SJCRH30 (cell line): ENCODE results near the gene ENOPH1. TPM values are rescaled to one million over a fixed set of nuclear protein-coding genes. Genes with fewer than 3 reads are reported as not detected.

ENCODE experiments used
- DNase-seq, 2 experiments: peaks; one replicate each; pipeline ENCODE4 v3.0.0-alpha.2; 2015 to 2020
- H3K27ac ChIP-seq: fragments of 250-450 bp; sonication (Bioruptor Pico); 2 replicates; pipeline ENCODE4 v1.5.1; 2020; ENCODE audit warnings: mild to moderate bottlenecking, moderate library complexity
- H3K27me3 ChIP-seq: fragments of 250-450 bp; sonication (Bioruptor Pico); 2 replicates; pipeline ENCODE4 v1.5.1; 2020; ENCODE audit warnings: mild to moderate bottlenecking, moderate library complexity
- H3K36me3 ChIP-seq: fragments of 250-450 bp; sonication (Bioruptor Pico); 2 replicates; pipeline ENCODE4 v1.5.1; 2020; ENCODE audit warnings: mild to moderate bottlenecking, moderate library complexity
- H3K4me1 ChIP-seq: fragments of 250-450 bp; sonication (Bioruptor Pico); 2 replicates; pipeline ENCODE4 v1.5.1; 2020; ENCODE audit warnings: mild to moderate bottlenecking, moderate library complexity
- H3K4me3 ChIP-seq: fragments of 250-450 bp; sonication (Bioruptor Pico); 2 replicates; pipeline ENCODE4 v1.5.1; 2020; ENCODE audit warnings: mild to moderate bottlenecking, moderate library complexity
- H3K9me3 ChIP-seq: fragments of 250-450 bp; sonication (Bioruptor Pico); replicated peaks from 2 replicates; pipeline ENCODE4 v1.5.1; 2020; ENCODE audit warnings: mild to moderate bottlenecking, moderate library complexity
- total RNA-seq: library from RNA; depleted of rRNA; stranded (reverse); fragments of >200 nt; shearing (Covaris generic); gene quantifications from 2 replicates; pipeline ENCODE4 v1.2.3, GENCODE V29; 2014; rRNA removed

Gene ENOPH1
- total RNA-seq, 1 experiment from 2014 or later: 107 TPM

- H3K27ac ChIP-seq: no peak overlapping the region
- no peaks in the 10 kb centered on the region for H3K9me3 ChIP-seq
- peaks cover 6% of the 10 kb centered on the region for H3K4me1 ChIP-seq
- H3K4me3 ChIP-seq: no peak overlapping the region
- DNase-seq: no peak
- no peaks in the 10 kb centered on the region for H3K27me3 ChIP-seq
- no peaks in the 10 kb centered on the region for H3K36me3 ChIP-seq
These were observed 66.0 kb downstream of the ENOPH1 start for GRCh38 chr4:82496349-82496748.

DNA sequence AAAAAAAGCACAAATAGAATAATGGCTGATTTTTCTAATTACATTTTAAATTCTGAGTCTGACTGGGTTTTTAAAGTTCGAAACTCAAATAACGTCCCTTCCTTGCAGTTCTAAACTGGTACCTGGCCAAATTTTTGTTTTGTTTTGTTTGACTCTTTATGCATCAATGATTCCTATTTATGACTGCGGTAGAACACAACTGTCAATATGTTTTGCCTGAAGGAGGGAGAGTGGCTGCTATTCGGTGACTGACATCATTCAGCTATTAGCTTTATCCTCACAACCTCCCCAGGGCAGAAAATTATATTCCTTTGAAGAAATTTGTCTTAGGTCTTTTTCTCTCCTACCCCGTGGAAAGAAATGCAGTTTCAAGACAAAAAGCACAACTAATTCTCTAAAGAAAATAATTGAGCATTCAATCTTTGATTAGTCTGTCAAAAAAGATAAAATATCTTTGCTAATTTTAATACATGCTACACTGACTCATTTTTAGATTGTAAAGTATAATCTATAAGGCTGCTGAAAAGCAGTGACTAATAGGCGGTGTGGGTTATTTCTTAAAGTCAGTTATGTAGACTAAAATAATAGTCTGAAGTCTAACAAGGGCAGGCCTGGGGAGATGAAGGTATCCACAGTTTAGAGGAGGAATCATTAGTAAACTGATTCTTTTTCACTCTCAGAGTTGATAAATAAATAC is 69.5 kb downstream of the ENOPH1 start:
- no peak overlapping the region for H3K4me3 ChIP-seq
- no peaks in the 10 kb centered on the region for H3K36me3 ChIP-seq
- DNase-seq: no peak

GRCh38 chr4:82500435-82501153 is 70.2 kb downstream of the ENOPH1 start:
- no peak for DNase-seq
- H3K27ac ChIP-seq: no peak overlapping the region
- H3K36me3 ChIP-seq: no peaks in the 10 kb centered on the region
- H3K9me3 ChIP-seq: no peaks in the 10 kb centered on the region
- H3K27me3 ChIP-seq: no peaks in the 10 kb centered on the region
- H3K4me3 ChIP-seq: no peak overlapping the region
- H3K4me1 ChIP-seq: no peaks in the 10 kb centered on the region

More for the DNA sequence above, 69.5 kb downstream of the ENOPH1 start:
- H3K27ac ChIP-seq: no peak overlapping the region
- H3K27me3 ChIP-seq: no peaks in the 10 kb centered on the region
- H3K9me3 ChIP-seq: no peaks in the 10 kb centered on the region
- H3K4me1 ChIP-seq: no peaks in the 10 kb centered on the region

GRCh38 chr4:82501154-82501442 is 70.7 kb downstream of the ENOPH1 start:
- Histone ChIP-seq H3K9me3 (no peaks in the 10 kb centered on the region), H3K4me3 (no peak overlapping the region), H3K27ac (no peak overlapping the region), H3K27me3 (no peaks in the 10 kb centered on the region), H3K36me3 (no peaks in the 10 kb centered on the region), H3K4me1 (no peaks in the 10 kb centered on the region)
- no peak for DNase-seq

- H3K27me3 ChIP-seq: no peaks in the 10 kb centered on the region
- H3K27ac ChIP-seq: no peak overlapping the region
- no peak for DNase-seq
- H3K4me3 ChIP-seq: no peak overlapping the region
- no peaks in the 10 kb centered on the region for H3K9me3 ChIP-seq
- H3K4me1 ChIP-seq: no peaks in the 10 kb centered on the region
- H3K36me3 ChIP-seq: no peaks in the 10 kb centered on the region
These were observed 77.6 kb downstream of the ENOPH1 start for GRCh38 chr4:82508011-82508410.

GRCh38 chr4:82508806-82509428 is 78.5 kb downstream of the ENOPH1 start:
- Histone ChIP-seq H3K27ac (no peak overlapping the region), H3K27me3 (no peaks in the 10 kb centered on the region), H3K36me3 (no peaks in the 10 kb centered on the region), H3K9me3 (no peaks in the 10 kb centered on the region), H3K4me3 (no peak overlapping the region), H3K4me1 (no peaks in the 10 kb centered on the region)
- no peak for DNase-seq

DNA sequence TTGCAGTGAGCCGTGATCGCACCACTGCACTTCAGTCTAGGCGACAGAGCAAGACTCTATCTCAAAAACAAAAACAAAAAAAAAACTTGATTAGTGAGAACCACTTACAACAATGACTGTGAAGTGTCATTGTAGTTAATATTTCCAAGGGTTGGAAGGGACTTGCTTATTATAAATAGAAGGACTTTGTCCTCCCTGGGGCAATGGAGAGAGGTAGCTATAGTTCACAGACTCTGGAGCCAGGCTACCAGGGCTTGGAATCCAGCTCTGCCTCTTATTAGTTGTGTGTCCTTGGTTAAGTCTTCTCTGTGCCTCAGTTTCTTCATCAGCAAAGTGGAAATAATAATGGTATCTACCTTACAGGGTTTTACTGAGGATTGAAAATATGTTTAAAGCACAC is 79.8 kb downstream of the ENOPH1 start:
- Histone ChIP-seq H3K27me3 (no peaks in the 10 kb centered on the region), H3K9me3 (no peaks in the 10 kb centered on the region), H3K36me3 (no peaks in the 10 kb centered on the region), H3K4me3 (no peak overlapping the region), H3K27ac (no peak overlapping the region), H3K4me1 (peaks cover 4% of the 10 kb centered on the region)
- no peak for DNase-seq

Other genes starting within 250 kb of the ENOPH1 start
- gene HNRNPD, start 56.6 kb upstream of the ENOPH1 start, total RNA-seq: 188 and 200 TPM in 2 replicates
- 384 and 414 TPM in 2 replicates for gene HNRNPDL, start 128 bp upstream of the ENOPH1 start, total RNA-seq
- gene TMEM150C, start 131.4 kb downstream of the ENOPH1 start, total RNA-seq: 0.65 and 0.66 TPM in 2 replicates